GM10266 (cell line): ENCODE results near the gene PUS1.

Experiments
- DNase-seq: peaks from one replicate; pipeline ENCODE4 v3.0.0; 2012; ENCODE audit errors: extremely low spot score
- CTCF ChIP-seq: IDR thresholded peaks from 2 replicates; pipeline ENCODE4 v1.5.1; 2012; ENCODE audit warnings: mild to moderate bottlenecking, low read depth; ENCODE audit not compliant: control insufficient read depth, insufficient read depth; ENCODE audit errors: missing control alignments

Gene PUS1

GRCh38 chr12:131909752-131910219, 19.3 kb upstream of the PUS1 start:
- no peak for DNase-seq

GRCh38 chr12:131910302-131911027, 18.6 kb upstream of the PUS1 start:
- TF ChIP-seq CTCF = no peak
- no peak for DNase-seq

More at GRCh38 chr12:131909752-131910219, 19.3 kb upstream of the PUS1 start:
- no peak for TF ChIP-seq CTCF

GRCh38 chr12:131911028-131911650, 17.9 kb upstream of the PUS1 start:
- no peak for TF ChIP-seq CTCF
- no peak for DNase-seq

GRCh38 chr12:131911851-131912477, 17.1 kb upstream of the PUS1 start:
- DNase-seq = no peak
- no peak for TF ChIP-seq CTCF

GRCh38 chr12:131912518-131913274, 16.4 kb upstream of the PUS1 start:
- no peak for DNase-seq
- TF ChIP-seq CTCF = no peak

GRCh38 chr12:131913666-131914065, 15.4 kb upstream of the PUS1 start:
- TF ChIP-seq CTCF = no peak
- DNase-seq = no peak
